Stimulated activated naive CD8-positive, alpha-beta T cell treated with anti-CD3 and anti-CD28 coated beads, Interleukin-15, Interleukin-2, amounts not matched to agents 100 ng/mL and 50 ng/mL, for 24 hours (primary cell): ENCODE measurements around the gene SERPINB3.
"Not testable (repeated sequence)": the region's sequence is repeated elsewhere in the genome, so short reads cannot be mapped to it uniquely, and the experiment has no call there.

ENCODE experiments used
- H3K27ac Mint-ChIP-seq: one replicate; pipeline ENCODE4 v1.8.0; 2021; ENCODE audit warnings: mild to moderate bottlenecking, mixed read lengths
- H3K27me3 Mint-ChIP-seq: one replicate; pipeline ENCODE4 v1.8.0; 2021; ENCODE audit warnings: mixed read lengths
- H3K36me3 Mint-ChIP-seq: one replicate; pipeline ENCODE4 v1.8.0; 2021; ENCODE audit warnings: low read depth, mixed read lengths
- H3K4me1 Mint-ChIP-seq: one replicate; pipeline ENCODE4 v1.8.0; 2021; ENCODE audit warnings: low read depth, mixed read lengths
- H3K4me3 Mint-ChIP-seq: one replicate; pipeline ENCODE4 v1.8.0; 2021; ENCODE audit warnings: mild to moderate bottlenecking, mixed read lengths
- H3K9me3 Mint-ChIP-seq: one replicate; pipeline ENCODE4 v1.8.0; 2021; ENCODE audit warnings: mixed read lengths

The SERPINB3 gene

GRCh38 chr18:63661750-63662149 lies at the start of gene SERPINB3:
Gene SERPINB3, minus strand, starts transcription at chr18:63661893. Its CDS starts 677 bp downstream, at chr18:63661216.
- H3K9me3 Mint-ChIP-seq = peaks cover 12% of the 10 kb centered on the region
- H3K4me1 Mint-ChIP-seq = not testable (repeated sequence)

GRCh38 chr18:63708650-63709049 lies 47.0 kb upstream of the SERPINB3 start:
- no peak overlapping the region for H3K27ac Mint-ChIP-seq
- H3K27me3 Mint-ChIP-seq = no peaks in the 10 kb centered on the region
- H3K4me1 Mint-ChIP-seq = no peaks in the 10 kb centered on the region
- peaks cover 7% of the 10 kb centered on the region for H3K9me3 Mint-ChIP-seq
- no peaks in the 10 kb centered on the region for H3K36me3 Mint-ChIP-seq
- no peak overlapping the region for H3K4me3 Mint-ChIP-seq

More at GRCh38 chr18:63661750-63662149, at the start of gene SERPINB3:
- not testable (repeated sequence) for H3K27ac Mint-ChIP-seq, H3K27me3 Mint-ChIP-seq, H3K4me3 Mint-ChIP-seq, H3K36me3 Mint-ChIP-seq

DNA sequence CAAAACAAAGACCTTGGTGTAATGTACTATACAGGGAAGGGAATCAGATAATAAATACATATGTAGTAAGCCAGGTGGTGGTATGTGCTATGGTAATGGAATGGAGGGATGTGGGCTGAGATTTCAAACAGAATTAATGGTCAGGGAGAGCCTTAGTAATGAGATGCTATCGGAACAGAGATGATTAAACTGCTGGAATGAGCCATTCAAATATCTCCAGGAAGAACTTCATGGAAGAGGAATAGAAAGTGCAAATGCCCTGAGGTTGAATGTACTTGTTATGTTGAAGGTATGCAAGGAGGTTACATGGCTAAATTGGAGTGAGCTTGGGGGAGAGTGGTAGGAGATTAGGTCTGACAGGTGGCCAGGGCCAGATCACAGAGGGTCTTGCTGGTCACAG lies 46.1 kb upstream of the SERPINB3 start:
- no peak overlapping the region for H3K4me3 Mint-ChIP-seq
- H3K4me1 Mint-ChIP-seq = no peaks in the 10 kb centered on the region
- H3K27ac Mint-ChIP-seq = no peak overlapping the region
- H3K36me3 Mint-ChIP-seq = no peaks in the 10 kb centered on the region
- no peaks in the 10 kb centered on the region for H3K9me3 Mint-ChIP-seq
- peaks cover 3% of the 10 kb centered on the region for H3K27me3 Mint-ChIP-seq

- H3K36me3 Mint-ChIP-seq = no peaks in the 10 kb centered on the region
- no peaks in the 10 kb centered on the region for H3K9me3 Mint-ChIP-seq
- H3K27ac Mint-ChIP-seq = no peak overlapping the region
- peaks cover 3% of the 10 kb centered on the region for H3K27me3 Mint-ChIP-seq
- H3K4me1 Mint-ChIP-seq = no peaks in the 10 kb centered on the region
- no peak overlapping the region for H3K4me3 Mint-ChIP-seq
Measured at GRCh38 chr18:63705401-63705800, 43.7 kb upstream of the SERPINB3 start.

GRCh38 chr18:63702660-63703059 lies 41.0 kb upstream of the SERPINB3 start, which contains the start of gene SERPINB11:
Gene SERPINB11, plus strand, starts transcription at chr18:63702960. Its CDS starts 7,234 bp downstream, at chr18:63710194.
- Mint-ChIP-seq H3K27me3 (peaks cover 3% of the 10 kb centered on the region), H3K9me3 (peaks cover 3% of the 10 kb centered on the region), H3K4me3 (no peak within 1 kb of the TSS), H3K36me3 (no peaks in the 10 kb centered on the region), H3K4me1 (no peaks in the 10 kb centered on the region), H3K27ac (no peak within 1 kb of the TSS)

GRCh38 chr18:63701952-63702351 lies 40.3 kb upstream of the SERPINB3 start:
- no peak overlapping the region for H3K27ac Mint-ChIP-seq

GRCh38 chr18:63700501-63700900 lies 38.8 kb upstream of the SERPINB3 start:
- H3K9me3 Mint-ChIP-seq = peaks cover 3% of the 10 kb centered on the region
- peaks cover 3% of the 10 kb centered on the region for H3K27me3 Mint-ChIP-seq
- no peaks in the 10 kb centered on the region for H3K36me3 Mint-ChIP-seq
- no peak overlapping the region for H3K4me3 Mint-ChIP-seq
- H3K4me1 Mint-ChIP-seq = no peaks in the 10 kb centered on the region
- no peak overlapping the region for H3K27ac Mint-ChIP-seq

More at GRCh38 chr18:63701952-63702351, 40.3 kb upstream of the SERPINB3 start:
- Mint-ChIP-seq H3K4me3 (no peak overlapping the region), H3K27me3 (peaks cover 3% of the 10 kb centered on the region), H3K9me3 (peaks cover 3% of the 10 kb centered on the region), H3K4me1 (no peaks in the 10 kb centered on the region), H3K36me3 (no peaks in the 10 kb centered on the region)

- Mint-ChIP-seq H3K4me3 (no peak overlapping the region), H3K4me1 (no peaks in the 10 kb centered on the region), H3K36me3 (no peaks in the 10 kb centered on the region), H3K27me3 (no peaks in the 10 kb centered on the region), H3K9me3 (peaks cover 3% of the 10 kb centered on the region), H3K27ac (no peak overlapping the region)
Measured at GRCh38 chr18:63697097-63697660, 35.5 kb upstream of the SERPINB3 start.

DNA sequence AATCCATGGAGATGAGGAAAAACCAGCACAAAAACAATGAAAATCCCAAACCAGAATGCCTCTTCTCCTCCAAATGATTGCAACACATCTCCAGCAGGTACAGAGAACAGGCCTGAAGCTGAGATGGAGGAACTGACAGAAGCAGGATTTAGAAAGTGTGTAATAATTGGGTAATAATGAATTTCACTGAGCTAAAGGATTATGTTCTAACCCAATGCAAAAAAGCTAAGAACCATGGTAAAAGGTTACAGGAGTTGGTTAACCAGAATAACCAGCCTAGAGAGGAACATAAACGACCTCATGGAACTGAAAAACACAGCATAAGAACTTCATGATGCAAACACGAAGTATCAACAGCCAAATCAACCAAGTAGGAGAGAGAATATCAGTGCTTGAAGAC lies 27.4 kb upstream of the SERPINB3 start:
- Mint-ChIP-seq H3K27me3 (peaks cover 4% of the 10 kb centered on the region), H3K9me3 (peaks cover 14% of the 10 kb centered on the region), H3K4me3 (no peak overlapping the region), H3K27ac (no peak overlapping the region), H3K4me1 (no peaks in the 10 kb centered on the region), H3K36me3 (no peaks in the 10 kb centered on the region)

DNA sequence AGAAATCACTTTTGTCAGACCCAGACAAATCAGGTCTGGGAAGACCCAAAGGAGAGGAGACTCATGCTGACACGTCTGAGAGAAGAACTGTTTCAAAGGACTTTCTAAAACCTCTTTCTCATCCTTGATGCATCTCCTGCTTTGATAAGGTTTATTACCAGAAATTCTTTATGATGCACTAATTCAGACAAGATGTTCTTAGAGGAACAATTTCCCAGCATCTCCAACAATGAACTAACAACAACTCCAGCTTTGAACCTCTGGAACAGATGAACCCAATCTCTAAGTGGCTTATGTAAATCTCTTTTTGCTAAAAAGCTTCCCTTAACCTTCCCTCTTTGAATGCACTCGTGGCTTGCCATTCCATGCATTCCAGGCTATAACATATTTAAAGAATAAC lies 25.2 kb upstream of the SERPINB3 start:
- H3K4me3 Mint-ChIP-seq = no peak overlapping the region
- peaks cover 14% of the 10 kb centered on the region for H3K9me3 Mint-ChIP-seq
- H3K36me3 Mint-ChIP-seq = no peaks in the 10 kb centered on the region
- H3K27ac Mint-ChIP-seq = no peak overlapping the region
- peaks cover 4% of the 10 kb centered on the region for H3K27me3 Mint-ChIP-seq
- H3K4me1 Mint-ChIP-seq = no peaks in the 10 kb centered on the region

DNA sequence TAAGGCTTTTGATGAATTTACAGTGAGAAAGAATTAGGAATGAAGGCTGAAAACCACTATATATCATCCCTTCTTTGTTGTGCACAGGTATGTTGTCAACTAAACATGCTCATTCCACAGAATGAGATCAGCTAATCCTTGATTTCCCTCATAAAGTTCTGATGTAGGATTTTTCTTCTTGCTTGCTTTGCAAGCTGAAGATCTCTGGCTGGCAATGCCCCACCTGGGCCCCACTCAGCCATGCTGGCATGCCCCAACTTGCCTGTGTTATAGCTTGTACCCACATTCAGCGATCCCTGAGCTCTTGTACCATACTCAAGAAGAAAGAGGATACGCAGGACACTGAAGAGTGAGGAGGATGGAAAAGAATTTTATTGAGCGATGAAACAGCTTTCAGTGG lies 23.0 kb upstream of the SERPINB3 start:
- Mint-ChIP-seq H3K4me3 (no peak overlapping the region), H3K4me1 (no peaks in the 10 kb centered on the region), H3K36me3 (no peaks in the 10 kb centered on the region), H3K27ac (no peak overlapping the region), H3K27me3 (peaks cover 4% of the 10 kb centered on the region), H3K9me3 (peaks cover 7% of the 10 kb centered on the region)

- Mint-ChIP-seq H3K4me1 (no peaks in the 10 kb centered on the region), H3K4me3 (no peak overlapping the region), H3K9me3 (no peaks in the 10 kb centered on the region), H3K27ac (no peak overlapping the region), H3K27me3 (peaks cover 4% of the 10 kb centered on the region), H3K36me3 (no peaks in the 10 kb centered on the region)
Measured at GRCh38 chr18:63683890-63684289, 22.2 kb upstream of the SERPINB3 start.

DNA sequence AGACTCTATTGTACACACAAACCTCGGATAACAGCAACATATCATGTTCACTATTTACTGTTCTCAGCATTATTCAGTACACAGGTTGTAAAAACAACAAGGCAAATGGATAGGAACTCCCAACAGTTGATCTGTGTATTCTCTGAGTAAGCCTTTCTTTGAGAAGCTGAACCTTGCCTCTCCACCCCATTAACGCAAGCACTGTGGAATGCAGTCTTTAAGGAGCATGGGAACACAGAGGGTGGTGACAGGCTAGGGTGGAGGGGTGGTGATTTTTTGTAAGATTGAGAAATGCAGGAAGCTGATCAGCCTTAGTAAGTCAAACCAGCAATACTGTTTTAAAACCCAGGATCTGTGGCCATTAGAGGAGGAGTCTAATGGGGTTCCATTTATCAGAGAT lies 21.5 kb upstream of the SERPINB3 start:
- Mint-ChIP-seq H3K27ac (no peak overlapping the region), H3K4me1 (no peaks in the 10 kb centered on the region), H3K27me3 (peaks cover 4% of the 10 kb centered on the region), H3K36me3 (no peaks in the 10 kb centered on the region), H3K9me3 (no peaks in the 10 kb centered on the region), H3K4me3 (no peak overlapping the region)

GRCh38 chr18:63681449-63682340 lies 20.0 kb upstream of the SERPINB3 start:
- H3K4me3 Mint-ChIP-seq = no peak overlapping the region
- H3K4me1 Mint-ChIP-seq = no peaks in the 10 kb centered on the region
- H3K36me3 Mint-ChIP-seq = no peaks in the 10 kb centered on the region
- H3K27ac Mint-ChIP-seq = no peak overlapping the region
- peaks cover 4% of the 10 kb centered on the region for H3K27me3 Mint-ChIP-seq
- no peaks in the 10 kb centered on the region for H3K9me3 Mint-ChIP-seq

DNA sequence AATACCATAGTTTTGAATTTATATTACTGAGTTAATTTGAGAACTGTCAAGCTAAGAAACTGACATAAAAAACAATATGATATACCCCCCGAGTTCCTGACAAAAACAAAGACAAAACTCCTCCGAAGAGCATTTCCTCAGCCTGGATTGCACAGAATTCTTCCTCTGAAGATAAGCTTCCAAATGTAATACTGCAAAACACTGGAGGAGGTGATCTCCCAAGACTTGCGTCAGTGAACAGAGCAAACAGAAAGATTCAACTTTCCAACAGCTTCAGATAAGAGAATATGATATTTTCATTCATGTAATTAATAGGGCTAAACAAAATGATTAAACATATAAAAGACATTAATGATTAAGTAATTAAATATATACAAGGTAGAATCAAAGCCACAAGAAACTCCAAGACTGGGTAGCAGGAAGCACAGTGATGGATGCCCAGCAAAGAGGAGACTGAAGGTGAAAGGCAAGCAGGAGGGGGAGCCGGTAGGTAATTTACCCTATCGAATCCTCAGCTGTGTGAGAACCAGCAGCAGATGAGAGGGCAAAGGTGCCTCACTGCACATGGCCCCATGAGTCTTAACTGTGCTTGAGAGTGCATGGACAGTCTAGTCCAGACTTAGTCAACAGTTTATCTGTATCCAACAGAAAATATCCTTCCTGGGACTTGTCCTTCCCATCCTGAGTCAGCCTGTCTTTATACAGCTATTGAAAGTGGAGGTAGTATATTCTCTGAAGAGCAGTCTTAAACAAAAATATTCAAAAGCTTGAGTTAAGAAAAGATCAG lies 18.3 kb upstream of the SERPINB3 start:
- no peaks in the 10 kb centered on the region for H3K4me1 Mint-ChIP-seq
- H3K4me3 Mint-ChIP-seq = no peak overlapping the region
- no peaks in the 10 kb centered on the region for H3K36me3 Mint-ChIP-seq
- no peaks in the 10 kb centered on the region for H3K27me3 Mint-ChIP-seq
- H3K27ac Mint-ChIP-seq = no peak overlapping the region
- no peaks in the 10 kb centered on the region for H3K9me3 Mint-ChIP-seq
